SK-N-SH treated with all-trans-retinoic acid at 6 μM for 48 hours (cell line): ENCODE results near the gene SMAGP.
A peak's percentile ranks its signal among the peaks of the same experiment; 100 is the strongest.

Experiments
- ATAC-seq: fragments of 200-7000 bp; cut with Tn5 transposase; 3 replicates; pipeline ENCODE4 v1.9.1; 2020; ENCODE audit warnings: mild to moderate bottlenecking, moderate library complexity
- CREB5 ChIP-seq: fragments of 250-450 bp; sonication (Bioruptor Pico); IDR thresholded peaks from 2 replicates; pipeline ENCODE4 v1.5.1; 2020; ENCODE audit warnings: low read depth, mild to moderate bottlenecking, moderate library complexity
- CSDC2 ChIP-seq: fragments of 250-450 bp; sonication (Bioruptor Pico); IDR thresholded peaks from 2 replicates; pipeline ENCODE4 v1.5.0; 2020; ENCODE audit warnings: mild to moderate bottlenecking, moderate library complexity
- CSRNP3 ChIP-seq: fragments of 250-450 bp; sonication (Bioruptor Pico); IDR thresholded peaks from 2 replicates; pipeline ENCODE4 v1.5.1; 2021; ENCODE audit warnings: mild to moderate bottlenecking, moderate library complexity
- ESRRG ChIP-seq: fragments of 250-450 bp; sonication (Bioruptor Pico); IDR thresholded peaks from 2 replicates; pipeline ENCODE4 v1.6.1; 2021; ENCODE audit warnings: mild to moderate bottlenecking
- GLIS3 ChIP-seq: fragments of 250-450 bp; sonication (Bioruptor Pico); IDR thresholded peaks from 2 replicates; pipeline ENCODE4 v1.5.0; 2020; ENCODE audit warnings: mild to moderate bottlenecking, moderate library complexity
- ISL1 ChIP-seq: fragments of 250-450 bp; sonication (Bioruptor Pico); IDR thresholded peaks from 2 replicates; pipeline ENCODE4 v2.1.2; 2022; ENCODE audit warnings: mild to moderate bottlenecking, moderate library complexity
- OSR1 ChIP-seq: fragments of 250-450 bp; sonication (Bioruptor Pico); IDR thresholded peaks from 2 replicates; pipeline ENCODE4 v1.8.0; 2022; ENCODE audit warnings: moderate library complexity, mild to moderate bottlenecking, inconsistent platforms
- PATZ1 ChIP-seq: fragments of 250-450 bp; sonication (Bioruptor Pico); IDR thresholded peaks from 2 replicates; pipeline ENCODE4 v1.8.0; 2020; ENCODE audit warnings: mild to moderate bottlenecking, moderate library complexity, borderline replicate concordance
- SNAI2 ChIP-seq: fragments of 250-450 bp; sonication (Bioruptor Pico); IDR thresholded peaks from 2 replicates; pipeline ENCODE4 v1.5.0; 2020; ENCODE audit warnings: mild to moderate bottlenecking, moderate library complexity
- TCF4 ChIP-seq: fragments of 250-450 bp; sonication (Bioruptor Pico); IDR thresholded peaks from 2 replicates; pipeline ENCODE4 v1.8.0; 2021; ENCODE audit warnings: mild to moderate bottlenecking, moderate library complexity, borderline replicate concordance
- TOX ChIP-seq: fragments of 250-450 bp; sonication (Bioruptor Pico); IDR thresholded peaks from 2 replicates; pipeline ENCODE4 v1.8.0; 2021; ENCODE audit warnings: mild to moderate bottlenecking, moderate library complexity, borderline replicate concordance
- TSHZ2 ChIP-seq: fragments of 250-450 bp; sonication (Bioruptor Pico); IDR thresholded peaks from 2 replicates; pipeline ENCODE4 v1.5.0; 2020; ENCODE audit warnings: mild to moderate bottlenecking, moderate library complexity
- ZC3H10 ChIP-seq: fragments of 250-450 bp; sonication (Bioruptor Pico); IDR thresholded peaks from 2 replicates; pipeline ENCODE4 v1.5.1; 2021; ENCODE audit warnings: mild to moderate bottlenecking, moderate library complexity
- ZFP3 ChIP-seq: fragments of 250-450 bp; sonication (Bioruptor Pico); IDR thresholded peaks from 2 replicates; pipeline ENCODE4 v1.5.0; 2020; ENCODE audit warnings: mild to moderate bottlenecking, moderate library complexity
- ZFP30 ChIP-seq: fragments of 450-650 bp; formaldehyde crosslinking; IDR thresholded peaks from 2 replicates; pipeline ENCODE4 v1.5.0; 2022; ENCODE audit warnings: mild to moderate bottlenecking, moderate library complexity
- ZNF565 ChIP-seq: fragments of 450-650 bp; formaldehyde crosslinking; conservative IDR thresholded peaks from 2 replicates; pipeline ENCODE4 v1.5.0; 2020; ENCODE audit warnings: low read depth, mild to moderate bottlenecking, moderate library complexity
- ZNF70 ChIP-seq: fragments of 450-650 bp; formaldehyde crosslinking; IDR thresholded peaks from 2 replicates; pipeline ENCODE4 v1.5.0; 2020; ENCODE audit warnings: mild to moderate bottlenecking, moderate library complexity
- ZNF8 ChIP-seq: fragments of 450-650 bp; formaldehyde crosslinking; IDR thresholded peaks from 2 replicates; pipeline ENCODE4 v1.5.0; 2020; ENCODE audit warnings: mild to moderate bottlenecking, moderate library complexity

Gene SMAGP

GRCh38 chr12:51246254-51246853 lies 23.9 kb downstream of the SMAGP start:
- TF ChIP-seq ZFP3 (no peak), TOX (CRISPR knock-in tag) (no peak), ZC3H10 (CRISPR knock-in tag) (no peak), PATZ1 (no peak), ZNF565 (CRISPR knock-in tag) (no peak)
- TF ChIP-seq, all 23 proteins: peak for 0
- ATAC-seq: peak; percentile 53

- no peak; the same call in 2 of the 3 replicates for ATAC-seq
- no peak for TF ChIP-seq ZNF8 (CRISPR knock-in tag)
- no peak for TF ChIP-seq PATZ1
Measured at GRCh38 chr12:51245476-51246253, 24.6 kb downstream of the SMAGP start.

GRCh38 chr12:51244269-51244668 lies 25.9 kb downstream of the SMAGP start:
- ATAC-seq: no peak
- no peak for TF ChIP-seq TCF4 (CRISPR knock-in tag)

- TF ChIP-seq ESRRG (CRISPR knock-in tag) (no peak), ZFP3 (no peak), PATZ1 (no peak), ZNF565 (CRISPR knock-in tag) (no peak), CSRNP3 (CRISPR knock-in tag) (no peak), GLIS3 (CRISPR knock-in tag) (no peak), TOX (CRISPR knock-in tag) (no peak), CSDC2 (CRISPR knock-in tag) (no peak), CREB5 (CRISPR knock-in tag) (no peak), ZC3H10 (CRISPR knock-in tag) (no peak), ZNF70 (CRISPR knock-in tag) (no peak), SNAI2 (CRISPR knock-in tag) (no peak), TCF4 (CRISPR knock-in tag) (no peak), ZFP30 (no peak), OSR1 (CRISPR knock-in tag) (no peak), ISL1 (CRISPR knock-in tag) (no peak)
- no peak for ATAC-seq
Measured at GRCh38 chr12:51242876-51243275, 27.3 kb downstream of the SMAGP start.

- no peak for ATAC-seq
- TF ChIP-seq ZNF70 (CRISPR knock-in tag) (no peak), ISL1 (CRISPR knock-in tag) (no peak), ZC3H10 (CRISPR knock-in tag) (no peak), ZFP30 (no peak), GLIS3 (CRISPR knock-in tag) (no peak), CSRNP3 (CRISPR knock-in tag) (no peak), TSHZ2 (no peak), TOX (CRISPR knock-in tag) (no peak), ESRRG (CRISPR knock-in tag) (no peak)
Measured at GRCh38 chr12:51242120-51242519, 28.1 kb downstream of the SMAGP start.
